HG03378 (cell line): Measurements from ENCODE around the gene CFAP73.

Experiments
- ATAC-seq: cut with Tn5 transposase; IDR thresholded peaks from one replicate; pipeline ENCODE4 v1.9.1; 2021; ENCODE audit warnings: mild to moderate bottlenecking, moderate library complexity; ENCODE audit not compliant: unreplicated experiment

CFAP73 gene

DNA sequence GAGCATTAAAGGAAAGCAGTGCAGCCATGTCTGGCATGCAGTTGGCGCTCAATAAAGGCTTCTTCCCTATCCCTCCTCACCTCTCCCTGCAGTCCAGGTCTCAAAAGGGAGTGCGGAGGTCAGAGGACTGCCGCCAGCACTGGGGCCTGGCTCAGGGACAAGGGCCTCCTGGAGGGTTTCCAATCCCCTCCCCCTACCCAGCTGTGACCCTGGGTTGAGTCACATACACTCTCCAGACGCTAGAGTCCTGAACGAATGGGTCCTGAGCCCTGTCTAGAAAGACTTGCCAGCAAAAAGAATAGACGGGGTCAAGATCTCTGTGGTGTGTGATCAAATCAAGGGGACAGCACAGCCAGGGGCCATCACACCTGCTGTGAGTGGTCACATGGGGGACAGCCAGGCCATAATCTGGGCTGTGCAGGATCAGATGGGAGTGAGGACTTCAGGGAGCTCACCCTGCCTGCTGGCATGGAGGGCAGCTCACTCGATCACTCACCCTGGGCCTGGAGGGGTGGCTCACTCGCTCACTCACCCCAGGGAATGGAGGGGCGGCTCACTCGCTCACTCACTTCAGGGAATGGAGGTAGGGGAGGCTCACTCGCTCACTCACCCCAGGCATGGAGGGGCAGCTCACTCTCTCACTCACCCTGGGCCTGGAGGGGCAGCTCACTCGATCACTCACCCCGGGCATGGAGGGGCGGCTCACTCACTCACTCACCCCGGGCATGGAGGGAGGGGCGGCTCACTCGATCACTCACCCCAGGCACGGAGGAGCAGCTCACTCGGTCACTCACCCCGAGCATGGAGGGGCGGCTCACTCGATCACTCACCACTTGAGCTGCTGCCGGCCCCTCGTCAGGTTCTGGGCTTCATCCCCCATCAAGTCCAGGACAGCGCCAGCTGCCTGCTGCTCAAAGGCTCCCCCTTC, 12.8 kb downstream of the CFAP73 start:
- ATAC-seq: no peak

DNA sequence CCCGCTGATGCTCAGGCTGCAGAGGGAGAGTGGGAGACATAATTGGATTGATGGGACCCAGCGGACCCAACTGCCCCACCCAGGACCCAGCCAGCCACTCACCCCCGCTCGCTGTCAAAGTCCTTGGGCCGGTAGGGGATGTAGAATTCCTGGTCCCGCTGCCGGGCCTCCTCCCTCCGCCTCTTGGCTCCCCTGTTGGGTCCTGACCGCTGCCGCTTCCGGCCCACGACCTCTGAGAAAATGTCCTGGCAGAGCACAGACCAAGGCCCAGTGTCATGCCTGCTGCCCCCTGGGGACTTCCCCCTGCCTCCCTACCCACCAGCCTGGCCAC, 13.5 kb downstream of the CFAP73 start:
- ATAC-seq: no peak

DNA sequence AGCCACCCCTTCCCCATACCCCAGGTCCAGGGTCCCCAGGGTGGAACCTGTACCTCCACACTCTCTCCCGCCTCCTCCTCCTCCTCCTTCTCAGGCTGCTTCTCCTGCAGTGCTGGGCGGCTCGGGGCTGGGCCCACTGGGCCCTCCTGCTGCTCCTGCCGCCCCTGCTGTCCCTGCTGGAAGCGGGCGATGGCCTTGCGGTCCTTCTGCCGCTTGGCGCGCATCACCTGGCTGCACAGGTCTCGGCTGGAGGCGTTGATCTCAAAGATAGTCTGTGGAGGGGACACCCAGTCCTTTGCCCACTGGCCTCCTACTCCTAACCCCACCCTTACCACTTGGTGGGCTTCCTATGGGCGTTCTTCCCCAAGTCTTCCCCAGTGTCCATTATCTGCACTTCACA, 14.5 kb downstream of the CFAP73 start:
- ATAC-seq: no peak

DNA sequence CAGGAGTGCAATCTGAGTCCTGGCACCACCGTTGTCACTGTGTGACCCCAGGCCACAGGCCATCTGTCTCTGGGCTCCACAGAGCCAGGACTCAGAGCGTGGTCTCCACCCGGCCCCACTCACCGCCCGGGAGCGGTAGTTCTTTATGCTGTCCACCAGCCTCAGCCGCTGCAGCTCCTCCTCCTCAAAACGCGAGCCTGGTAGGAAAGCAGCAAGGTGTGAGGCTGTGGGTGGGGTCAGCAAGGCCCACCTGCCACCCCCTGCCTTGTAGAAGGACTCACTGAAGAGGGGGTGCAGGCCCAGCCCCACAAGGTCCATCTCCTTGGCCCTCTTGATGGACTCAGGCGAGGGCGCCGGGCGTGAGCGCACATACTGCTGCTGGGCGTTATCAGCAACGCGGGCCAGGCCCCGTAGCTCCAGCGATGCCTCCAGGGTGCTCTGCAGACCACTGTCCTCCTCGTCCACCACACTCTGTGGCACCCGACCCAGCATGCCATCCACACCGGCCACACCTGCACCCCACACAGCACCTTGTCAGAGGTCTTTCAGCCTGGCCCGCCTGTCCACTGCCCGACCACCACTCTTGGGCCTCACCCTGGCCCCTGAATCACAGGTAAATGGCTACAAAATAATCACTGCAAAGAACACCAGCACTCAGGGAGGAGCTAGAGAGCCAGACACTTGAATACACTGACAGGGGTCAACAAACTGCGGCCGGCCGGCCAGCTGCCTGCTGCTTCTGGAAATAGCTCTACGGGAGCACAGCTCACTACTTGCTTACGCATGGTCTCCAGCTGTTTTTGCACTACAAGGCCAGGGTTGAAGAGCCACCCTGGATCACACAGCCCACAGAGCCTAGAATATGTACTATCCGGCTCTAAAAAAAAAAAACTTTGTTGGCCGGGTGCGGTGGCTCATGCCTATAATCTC, 16.3 kb downstream of the CFAP73 start:
- ATAC-seq: no peak

DNA sequence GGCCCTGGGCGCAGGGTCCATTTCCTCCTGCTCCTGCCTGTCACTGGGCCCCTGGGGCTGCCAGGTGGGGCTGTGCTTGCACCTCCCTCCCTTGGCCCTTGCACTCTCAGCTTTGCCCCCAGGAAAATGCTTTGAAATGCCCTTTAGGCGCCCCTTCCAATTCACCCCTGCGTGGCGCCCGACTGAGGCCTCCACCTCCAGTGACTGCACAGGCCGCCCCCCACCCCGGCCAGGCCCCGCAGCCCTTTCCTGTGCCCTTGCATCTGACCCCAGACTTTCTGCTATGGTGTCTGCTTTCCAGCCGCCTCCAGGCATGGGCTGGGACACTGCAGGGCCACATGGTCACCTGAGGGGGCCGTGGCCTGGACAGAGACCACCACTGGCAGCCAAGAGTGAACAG, 18.3 kb downstream of the CFAP73 start:
- ATAC-seq: no peak

DNA sequence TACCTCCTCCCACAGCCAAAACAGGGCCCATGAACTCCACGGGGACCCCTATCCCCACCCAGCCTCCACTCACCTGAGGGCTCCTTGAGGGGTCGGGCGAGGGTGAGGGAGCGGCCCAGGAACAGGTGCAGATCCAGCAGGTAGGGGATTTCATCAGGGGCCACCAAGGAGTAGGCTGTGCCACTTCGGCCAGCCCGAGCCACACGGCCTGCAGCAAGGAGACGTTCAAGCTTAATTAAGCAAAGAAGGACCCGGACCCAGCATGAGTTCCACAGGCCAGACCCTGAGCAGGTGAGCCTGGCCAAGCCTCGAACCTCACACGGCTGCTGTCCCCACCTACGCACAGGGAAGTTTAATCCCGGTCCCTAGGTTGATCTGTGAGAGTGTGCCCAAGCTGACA, 20.2 kb downstream of the CFAP73 start:
- ATAC-seq: no peak

DNA sequence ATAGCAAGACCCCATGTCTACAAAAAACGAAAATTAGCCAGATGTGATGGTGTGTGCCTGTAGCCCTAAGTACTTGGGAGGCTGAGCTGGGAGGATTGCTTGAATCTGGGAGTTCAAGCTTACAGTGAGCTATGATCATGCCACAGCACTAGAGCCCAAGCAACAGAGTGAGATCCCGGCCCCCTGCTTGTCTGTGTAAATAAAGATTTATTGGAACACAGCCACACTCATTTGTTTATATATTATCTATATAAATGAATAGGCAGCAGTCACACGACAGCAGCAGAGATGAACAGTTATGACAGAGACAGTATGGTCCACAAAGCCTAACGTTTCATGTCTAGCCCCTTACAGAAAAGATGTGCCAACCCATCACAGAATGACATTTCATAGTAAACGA, 20.9 kb downstream of the CFAP73 start:
- ATAC-seq: no peak

DNA sequence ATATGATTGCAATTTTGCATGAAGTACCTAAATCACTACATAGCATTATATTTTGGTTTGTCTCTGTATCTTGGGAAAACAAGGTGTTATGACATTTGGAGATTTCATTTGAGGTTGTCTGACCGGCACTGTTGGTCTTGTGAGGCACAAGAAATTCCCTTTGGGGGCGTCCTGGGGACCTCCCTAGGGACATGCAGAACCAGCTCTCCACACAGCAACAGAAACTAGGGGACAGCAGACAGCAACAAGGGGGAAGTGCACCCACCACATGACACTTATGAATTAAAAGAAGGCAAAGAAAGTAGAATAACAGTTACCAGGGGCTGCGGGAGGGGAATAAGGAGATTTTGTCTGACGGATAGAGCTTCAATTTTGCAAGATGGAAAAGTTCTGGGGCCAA, 21.4 kb downstream of the CFAP73 start:
- no peak for ATAC-seq

DNA sequence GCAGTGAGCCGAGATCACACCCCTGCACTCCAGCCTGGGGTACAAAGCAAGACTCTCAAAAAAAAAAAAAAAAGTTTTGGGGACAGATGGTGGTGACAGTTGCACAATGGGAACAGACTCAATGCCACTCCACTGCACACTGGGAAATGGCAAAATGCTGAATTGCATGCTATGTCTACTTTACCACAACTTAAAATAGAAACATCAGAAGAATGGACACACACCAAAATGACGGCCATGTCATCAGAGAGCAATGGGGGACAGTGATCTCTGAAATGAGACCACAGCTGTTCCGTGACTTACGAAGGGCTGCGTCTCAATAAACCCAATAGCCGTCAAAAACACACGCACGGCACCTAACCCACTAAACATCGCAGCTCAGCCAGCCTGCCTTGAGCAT, 22.0 kb downstream of the CFAP73 start:
- no peak for ATAC-seq

DNA sequence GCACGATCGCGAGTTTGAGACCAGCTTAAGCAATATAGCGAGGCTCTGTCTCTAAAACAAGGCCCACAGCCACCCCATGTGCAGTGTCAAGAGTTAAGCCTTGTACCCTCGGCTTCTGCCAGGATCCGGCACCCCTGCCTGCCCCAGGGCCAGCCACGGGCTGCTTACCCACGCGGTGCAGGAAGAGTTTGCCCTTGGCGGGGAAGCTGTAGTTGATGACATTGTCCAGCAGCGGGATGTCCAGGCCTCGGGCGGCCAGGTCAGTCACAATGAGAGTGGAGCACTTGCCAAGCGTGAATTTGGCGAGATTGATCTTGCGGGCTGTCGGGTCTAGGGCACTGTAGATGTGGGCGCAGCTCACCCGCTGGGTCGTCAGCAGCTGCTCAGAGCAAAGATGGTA, 22.7 kb downstream of the CFAP73 start:
- no peak for ATAC-seq

DNA sequence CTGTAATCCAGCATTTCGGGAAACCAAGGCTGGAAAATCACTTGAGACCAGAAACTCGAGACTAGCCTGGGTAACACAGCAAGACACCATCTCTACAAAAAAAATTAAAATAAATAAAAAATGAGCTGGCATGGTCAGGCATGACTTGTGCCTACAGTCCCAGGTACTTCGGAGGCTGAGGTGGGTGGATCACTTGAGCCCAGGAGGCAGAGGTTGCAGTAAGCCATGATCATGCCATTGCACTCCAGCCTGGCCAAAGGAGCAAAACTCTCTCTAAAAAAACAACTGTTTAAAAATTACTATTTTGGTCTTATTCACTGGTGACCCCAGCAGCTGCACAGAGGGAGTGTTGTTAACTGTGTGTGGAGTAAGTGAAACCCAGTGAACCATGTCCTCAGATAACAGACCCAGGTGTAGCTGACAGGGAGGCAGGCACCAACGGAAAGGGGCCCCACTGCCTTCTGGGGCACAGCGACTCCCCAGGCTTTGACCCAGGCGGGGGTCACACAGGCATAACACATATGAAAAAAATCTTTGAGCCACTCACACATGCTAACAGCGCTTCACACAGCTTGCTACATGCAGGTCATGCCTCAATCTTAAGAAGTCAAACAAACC, 23.7 kb downstream of the CFAP73 start:
- ATAC-seq: no peak

DNA sequence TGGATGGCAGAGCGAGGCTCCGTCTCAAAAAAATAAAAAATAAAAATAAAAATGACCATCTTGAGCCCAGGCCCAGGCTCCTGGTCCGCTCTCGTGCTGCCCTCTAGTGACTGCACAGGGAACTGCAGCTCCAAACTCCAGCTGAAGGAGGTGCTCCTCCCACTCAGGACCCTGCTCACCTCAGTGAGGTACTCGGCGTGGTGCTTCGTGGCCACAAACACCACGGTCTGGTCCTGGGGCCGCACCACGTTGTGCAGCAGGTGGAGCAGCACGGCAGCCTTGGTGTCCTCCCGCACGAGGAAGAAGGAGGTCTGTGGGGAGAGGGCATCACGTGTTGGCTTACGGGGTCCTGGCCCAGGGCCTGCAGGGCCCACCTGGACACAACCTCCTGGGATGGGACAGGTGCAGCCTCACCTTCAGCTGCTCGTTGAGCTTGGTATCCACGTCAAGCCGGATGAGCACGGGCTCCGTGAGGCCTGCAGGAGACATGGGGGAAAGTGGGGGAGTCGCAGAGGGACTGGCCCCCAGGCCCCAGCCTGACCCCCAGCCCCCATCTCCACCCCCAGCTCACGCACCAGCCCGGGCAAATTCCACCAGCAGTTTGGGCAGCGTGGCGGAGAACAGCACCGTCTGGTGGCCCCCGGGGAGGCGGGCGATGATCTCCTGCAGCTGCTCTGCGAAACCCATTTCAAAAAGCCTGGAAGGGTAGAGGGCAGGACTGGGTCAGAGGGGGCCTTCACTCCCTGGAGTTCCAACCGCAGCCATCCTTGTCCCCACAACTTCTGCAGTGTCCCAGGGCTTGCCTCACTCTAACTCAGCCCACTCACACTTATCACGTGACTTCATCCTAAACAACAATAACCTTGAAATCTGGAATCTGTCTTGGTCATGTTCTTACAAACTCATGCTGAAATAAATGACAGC, 25.2 kb downstream of the CFAP73 start:
- peak; percentile 45 for ATAC-seq

DNA sequence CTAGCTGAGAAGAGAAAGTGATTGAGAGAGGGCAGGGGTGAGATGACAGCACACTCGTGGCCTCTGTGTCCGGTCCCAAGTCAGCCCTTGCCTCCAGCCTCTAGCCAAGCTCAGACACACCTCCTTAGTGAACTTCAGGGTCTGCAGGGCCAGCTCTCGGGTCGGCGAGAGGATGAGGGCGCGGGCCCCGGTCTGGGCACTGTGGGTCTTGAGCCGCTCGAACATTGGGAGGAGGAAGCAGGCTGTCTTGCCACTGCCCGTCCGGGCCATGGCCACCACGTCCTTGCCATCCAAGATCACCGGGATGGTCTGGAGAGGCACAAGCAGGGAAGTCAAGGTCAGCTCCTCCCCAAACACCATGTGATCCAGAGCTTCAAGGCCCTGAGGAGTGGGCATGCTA, 29.5 kb downstream of the CFAP73 start:
- ATAC-seq: no peak

DNA sequence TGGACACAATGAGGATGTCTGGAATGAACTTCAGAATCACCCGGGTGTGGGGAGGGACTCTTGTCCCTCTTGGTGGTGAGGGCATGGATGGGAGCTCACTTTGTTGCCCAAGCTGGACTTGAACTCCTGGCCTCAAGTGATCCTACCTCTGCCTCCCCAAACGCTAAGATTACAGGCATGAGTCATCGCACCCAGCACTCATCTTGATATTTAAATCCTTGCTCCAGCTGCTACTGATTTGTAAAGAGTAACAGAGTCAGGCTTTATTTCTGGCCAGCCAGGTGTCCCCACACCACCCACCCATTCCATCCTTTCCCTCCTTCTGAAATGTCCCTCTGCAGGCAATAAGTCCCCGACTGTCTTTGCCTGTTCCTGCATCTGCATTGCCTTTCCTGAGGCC, 30.8 kb downstream of the CFAP73 start:
- ATAC-seq: no peak

DNA sequence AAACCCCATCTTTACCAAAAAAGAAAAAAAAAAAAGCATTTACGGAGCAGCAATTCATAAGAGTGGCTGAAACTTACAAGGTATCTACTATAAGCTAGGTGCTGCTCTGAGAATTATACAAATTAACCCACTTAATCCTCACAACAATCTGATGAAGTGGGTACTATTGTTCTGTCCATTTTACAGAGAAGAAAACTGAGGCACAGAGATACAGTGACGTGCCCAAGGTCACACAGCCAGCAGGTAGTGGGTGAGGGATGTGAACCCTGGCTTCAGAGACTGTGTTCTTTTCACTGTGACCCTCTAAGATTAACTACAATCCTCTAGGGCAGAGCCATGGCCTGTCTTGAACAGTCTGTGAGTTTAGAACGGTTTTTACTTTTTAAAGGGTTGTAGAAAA, 32.5 kb downstream of the CFAP73 start:
- no peak for ATAC-seq

DNA sequence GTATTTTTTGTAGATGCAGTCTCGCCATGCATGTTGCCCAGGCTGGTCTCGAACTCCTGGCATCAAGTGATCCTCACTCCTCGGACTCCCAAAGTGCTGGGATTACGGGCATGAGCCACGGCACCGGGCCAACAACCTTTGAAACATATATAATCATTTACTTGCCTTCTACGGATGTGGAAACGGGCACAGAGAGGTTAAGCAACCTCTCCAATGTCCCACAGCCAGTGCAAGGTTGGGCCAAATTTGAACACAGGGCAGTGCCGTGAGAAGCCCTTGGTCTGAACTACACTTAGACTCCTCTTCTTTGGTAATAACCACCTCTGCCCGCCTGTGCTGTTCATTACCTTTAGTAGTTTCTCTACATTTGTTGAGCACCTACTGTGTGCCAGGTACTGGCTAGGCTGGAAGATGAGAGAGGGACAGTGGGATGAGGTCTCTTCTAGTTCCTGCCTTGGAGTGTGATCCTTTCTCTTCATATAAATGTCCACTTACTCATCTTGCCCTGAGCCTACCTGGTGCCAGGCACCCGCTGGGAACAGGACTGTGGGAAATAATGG, 33.6 kb downstream of the CFAP73 start:
- no peak for ATAC-seq

DNA sequence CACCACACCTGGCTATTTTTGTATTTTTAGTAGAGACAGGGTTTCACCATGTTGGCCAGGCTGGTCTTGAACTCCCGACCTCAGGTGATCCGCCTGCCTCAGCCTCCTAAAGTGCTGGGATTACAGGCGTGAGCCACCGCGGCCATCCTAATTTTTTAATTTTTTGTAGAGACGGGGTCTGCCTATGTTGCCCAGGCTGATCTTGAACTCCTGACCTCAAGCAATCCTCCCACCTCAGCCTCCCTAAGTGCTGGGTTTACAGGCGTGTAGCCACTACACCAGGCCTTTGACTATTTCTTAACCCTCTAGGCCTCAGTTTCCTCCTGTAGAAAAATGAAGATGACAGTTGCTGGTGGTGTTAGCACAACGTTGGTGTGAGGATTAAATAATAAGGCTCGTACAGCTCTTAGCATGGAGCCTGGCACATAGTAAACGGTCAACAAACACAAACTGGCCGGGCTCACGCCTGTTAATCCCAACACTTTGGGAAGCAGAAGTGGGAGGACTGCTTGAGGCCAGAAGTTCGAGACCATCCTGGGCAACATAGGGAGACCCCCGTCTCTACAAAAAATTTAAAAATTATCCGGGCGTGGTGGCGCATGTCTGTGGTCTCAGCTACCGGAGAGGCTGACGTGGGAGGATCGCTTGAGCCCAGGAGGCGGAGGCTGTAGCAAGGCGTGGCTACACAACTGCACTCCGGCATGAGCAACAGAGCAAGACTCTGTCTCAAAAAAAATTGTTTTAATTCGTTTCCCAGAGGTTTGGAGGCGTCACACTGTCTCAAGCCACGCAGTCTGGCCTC, 34.8 kb downstream of the CFAP73 start:
- ATAC-seq: peak; percentile 58

DNA sequence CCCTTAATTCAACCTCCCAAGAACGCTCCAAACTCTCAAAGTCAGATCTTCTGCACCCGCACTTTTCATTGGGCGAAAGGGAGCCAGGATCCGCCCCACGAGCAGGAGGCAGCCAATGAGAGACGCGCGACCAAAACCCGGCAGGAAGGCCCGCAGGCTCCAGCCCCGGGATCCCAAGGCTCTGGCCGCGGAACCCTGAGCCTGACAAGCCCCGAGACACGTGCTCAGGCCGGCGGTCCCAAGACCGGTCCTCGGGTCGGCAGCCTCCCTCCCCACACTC, 35.3 kb downstream of the CFAP73 start:
- ATAC-seq: peak; percentile 70

DNA sequence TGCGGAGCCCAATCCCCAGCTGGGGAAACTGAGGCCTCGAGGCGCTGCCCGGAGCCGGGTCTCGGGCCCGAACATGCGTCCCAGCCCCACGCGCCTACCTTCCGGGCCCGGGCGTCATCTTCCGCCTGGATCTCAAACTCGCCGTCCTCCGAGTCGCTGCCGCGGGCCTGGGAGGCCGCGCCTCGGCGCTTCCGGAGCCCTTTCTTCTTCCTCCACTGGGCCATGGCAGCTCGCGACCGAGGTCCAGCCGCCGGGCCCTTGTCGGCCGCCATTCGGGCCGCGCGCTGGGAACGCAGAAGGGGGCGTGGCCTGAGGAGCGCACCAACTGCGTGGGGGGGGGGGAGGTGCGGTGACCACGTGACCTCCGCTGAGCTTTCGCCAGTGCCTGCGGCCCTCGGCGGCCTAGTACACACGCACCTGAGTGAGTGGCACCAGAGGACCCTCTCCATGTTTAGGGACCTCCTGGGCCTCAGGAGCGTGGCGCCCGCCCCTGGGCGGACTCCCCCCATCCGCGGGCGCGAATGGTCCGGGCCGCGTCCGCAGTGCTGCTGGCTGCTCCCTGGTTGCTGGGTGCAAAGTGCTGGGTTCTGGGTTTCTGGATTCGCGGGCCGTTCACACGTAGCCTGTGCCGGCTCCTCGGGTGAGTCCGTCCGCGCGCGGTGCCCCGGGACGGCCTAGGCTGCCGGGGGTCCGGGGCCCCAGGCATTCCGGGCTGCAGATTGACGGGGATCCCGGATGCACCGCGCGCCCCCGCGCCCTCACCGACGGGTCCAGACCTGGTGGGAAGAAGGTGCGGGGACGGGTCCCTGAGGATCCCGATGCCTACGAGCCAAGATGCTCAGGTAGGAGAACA, 35.9 kb downstream of the CFAP73 start, which contains the start of the genes DDX54 and RITA1:
TSS of gene DDX54 (minus strand) at position 299 of the 853 bp plus-strand sequence. CDS start at position 272, 27 bp downstream.
TSS of gene RITA1 (plus strand) at position 542 of the 853 bp plus-strand sequence. CDS start 1,026 bp downstream, outside the sequence.
- ATAC-seq: peak; percentile 26
